Measurements from ENCODE around the gene CLEC6A. TPM values are rescaled to one million over a fixed set of nuclear protein-coding genes. Genes with fewer than 3 reads are reported as not detected.

Gene CLEC6A
- polyA plus RNA-seq, 3 donors, result 3.2 to 6.3 (median 3.4) TPM

- H3K4me2 ChIP-seq (replicated peaks; ENCODE audit: extremely low read depth, low read length, poor library complexity, severe bottlenecking), result peak overlapping the region; percentile 79
- TF ChIP-seq CTCF (IDR thresholded peaks at IDR 0.05), result no peak
- H3K27me3 ChIP-seq (ENCODE audit: control insufficient read depth in 2 of 2, insufficient read depth in 2 of 2, low read length in 2 of 2), result no peaks in the 10 kb centered on the region
- H3K79me2 ChIP-seq (ENCODE audit: insufficient read depth, low read length), result peaks cover 14% of the 10 kb centered on the region
- H3K27ac ChIP-seq (ENCODE audit: low read depth in 1 of 2, low read length in 2 of 2), result peak overlapping the region in 1 of 2 donors; percentile 85
- no peak overlapping the region for H3K9ac ChIP-seq (ENCODE audit: insufficient read depth, low read length, poor library complexity, severe bottlenecking)
- Mint-ChIP-seq H3K4me3 (peak overlapping the region; percentile 48 to 69), H3K4me1 (peaks cover 76% of the 10 kb centered on the region), H3K27ac (peak overlapping the region; percentile 96 to 99 (median 97)), H3K36me3 (peaks cover 5 to 13% of the 10 kb centered on the region in 2 donors), H3K9me3 (peaks cover 0 to 3% (median 0%) of the 10 kb centered on the region in 7 donors), H3K27me3 (ENCODE audit: low read depth in 3 of 3) (peaks cover 0 to 3% (median 1%) of the 10 kb centered on the region in 3 donors)
- peak; percentile 30 to 76 (median 64) for DNase-seq
- intact Hi-C loops (cut with micrococcal nuclease), result no loop called here
- peak overlapping the region in 1 of 3 experiments; percentile 73 for H3K4me3 ChIP-seq (replicated peaks in 1 of 3; ENCODE audit: low read depth in 2 of 3, low read length in 3 of 3)
- no peaks in the 10 kb centered on the region for H3K9me3 ChIP-seq (replicated peaks in 1 of 2; ENCODE audit: control insufficient read depth in 1 of 2, insufficient read depth in 1 of 2, low read length in 2 of 2)
- H2AFZ ChIP-seq (ENCODE audit: insufficient read depth, low read depth, low read length, poor library complexity, severe bottlenecking), result no peak overlapping the region
- H3K36me3 ChIP-seq (replicated peaks in 1 of 2; ENCODE audit: control insufficient read depth in 1 of 2, insufficient read depth in 2 of 2, low read length in 2 of 2), result peaks cover 0 to 10% of the 10 kb centered on the region in 2 donors
- H4K20me1 ChIP-seq (ENCODE audit: insufficient read depth, low read length), result no peaks in the 10 kb centered on the region
- peaks cover 60 to 78% of the 10 kb centered on the region in 2 donors for H3K4me1 ChIP-seq (ENCODE audit: control insufficient read depth in 1 of 2, insufficient read depth in 2 of 2, low read length in 2 of 2)
Measured at GRCh38 chr12:8455271-8455670, 491 bp upstream of the CLEC6A start.

- peaks cover 0 to 7% (median 3%) of the 10 kb centered on the region in 7 donors for H3K9me3 Mint-ChIP-seq
- peaks cover 6 to 24% of the 10 kb centered on the region in 2 donors for H3K36me3 Mint-ChIP-seq
- H3K9ac ChIP-seq (ENCODE audit: insufficient read depth, low read length, poor library complexity, severe bottlenecking), result no peak overlapping the region
Measured at GRCh38 chr12:8461426-8461825, 5.7 kb downstream of the CLEC6A start.

More at GRCh38 chr12:8461426-8461825, 5.7 kb downstream of the CLEC6A start:
- no peak overlapping the region for H3K4me2 ChIP-seq (replicated peaks; ENCODE audit: extremely low read depth, low read length, poor library complexity, severe bottlenecking)
- Mint-ChIP-seq H3K4me1 (peaks cover 42% of the 10 kb centered on the region), H3K27ac (no peak overlapping the region), H3K4me3 (no peak overlapping the region), H3K27me3 (ENCODE audit: low read depth in 3 of 3) (peaks cover 0 to 5% (median 2%) of the 10 kb centered on the region in 3 donors)
- no peaks in the 10 kb centered on the region for H4K20me1 ChIP-seq (ENCODE audit: insufficient read depth, low read length)
- no peak for DNase-seq
- no peak overlapping the region for H3K27ac ChIP-seq (ENCODE audit: low read depth in 1 of 2, low read length in 2 of 2)
- H3K27me3 ChIP-seq (ENCODE audit: control insufficient read depth in 2 of 2, insufficient read depth in 2 of 2, low read length in 2 of 2), result no peaks in the 10 kb centered on the region
- peaks cover 0 to 3% of the 10 kb centered on the region in 2 donors for H3K9me3 ChIP-seq (replicated peaks in 1 of 2; ENCODE audit: control insufficient read depth in 1 of 2, insufficient read depth in 1 of 2, low read length in 2 of 2)
- H3K36me3 ChIP-seq (replicated peaks in 1 of 2; ENCODE audit: control insufficient read depth in 1 of 2, insufficient read depth in 2 of 2, low read length in 2 of 2), result peaks cover 0 to 18% of the 10 kb centered on the region in 2 donors
- peaks cover 22 to 36% of the 10 kb centered on the region in 2 donors for H3K4me1 ChIP-seq (ENCODE audit: control insufficient read depth in 1 of 2, insufficient read depth in 2 of 2, low read length in 2 of 2)
- H2AFZ ChIP-seq (ENCODE audit: insufficient read depth, low read depth, low read length, poor library complexity, severe bottlenecking), result no peak overlapping the region
- H3K79me2 ChIP-seq (ENCODE audit: insufficient read depth, low read length), result no peaks in the 10 kb centered on the region
- intact Hi-C loops (cut with micrococcal nuclease), result no loop called here
- 100% methylated on average over 1 of the region's 2 CpGs for WGBS (ENCODE audit: insufficient coverage)
- H3K4me3 ChIP-seq (replicated peaks in 1 of 3; ENCODE audit: low read depth in 2 of 3, low read length in 3 of 3), result no peak overlapping the region
- TF ChIP-seq CTCF (IDR thresholded peaks at IDR 0.05), result no peak

All from CD14-positive monocyte (primary cell).